ENCODE data around the gene MOB3A.
A peak's percentile ranks its signal among the peaks of the same experiment; 100 is the strongest.
"Not testable (repeated sequence)": the region's sequence is repeated elsewhere in the genome, so short reads cannot be mapped to it uniquely, and the experiment has no call there.

The MOB3A gene

GRCh38 chr19:2108251-2109016, 12.3 kb upstream of the MOB3A start:
- no peak for DNase-seq (ENCODE audit: low spot score)

GRCh38 chr19:2103045-2103707, 7.0 kb upstream of the MOB3A start:
- no peak for DNase-seq (ENCODE audit: low spot score)

- DNase-seq (ENCODE audit: low spot score) = no peak
Observed at GRCh38 chr19:2101417-2102335, 5.5 kb upstream of the MOB3A start.

GRCh38 chr19:2100719-2101061, 4.6 kb upstream of the MOB3A start:
- no peak for DNase-seq (ENCODE audit: low spot score)

- DNase-seq (ENCODE audit: low spot score) = no peak
Observed at GRCh38 chr19:2099937-2100718, 4.0 kb upstream of the MOB3A start.

GRCh38 chr19:2099054-2099501, 3.0 kb upstream of the MOB3A start:
- DNase-seq (ENCODE audit: low spot score) = no peak

- no peak for DNase-seq (ENCODE audit: low spot score)
Observed at GRCh38 chr19:2097886-2098327, 1.8 kb upstream of the MOB3A start.

GRCh38 chr19:2097203-2097885, 1.2 kb upstream of the MOB3A start:
- peak; percentile 75 for DNase-seq (ENCODE audit: low spot score)

GRCh38 chr19:2096480-2097202, 515 bp upstream of the MOB3A start, which contains the start of gene IZUMO4:
Gene IZUMO4 (plus strand): TSS chr19:2096915. CDS start chr19:2096946, 31 bp downstream.
- DNase-seq (ENCODE audit: low spot score) = peak; percentile 96

GRCh38 chr19:2091926-2092525, 4.1 kb downstream of the MOB3A start:
- not testable (repeated sequence) for DNase-seq (ENCODE audit: low spot score)

- no peak for DNase-seq (ENCODE audit: low spot score)
Observed at GRCh38 chr19:2089727-2090053, 6.4 kb downstream of the MOB3A start.

GRCh38 chr19:2089001-2089711, 7.0 kb downstream of the MOB3A start:
- peak; percentile 58 for DNase-seq (ENCODE audit: low spot score)

- peak; percentile 96 for DNase-seq (ENCODE audit: low spot score)
Observed at GRCh38 chr19:2087621-2088100, 8.5 kb downstream of the MOB3A start.

GRCh38 chr19:2086695-2087620, 9.2 kb downstream of the MOB3A start:
- DNase-seq (ENCODE audit: low spot score) = peak; percentile 89

GRCh38 chr19:2084993-2085720, 11.0 kb downstream of the MOB3A start:
- DNase-seq (ENCODE audit: low spot score) = peak; percentile 96

- peak; percentile 78 for DNase-seq (ENCODE audit: low spot score)
Observed at GRCh38 chr19:2083174-2083854, 12.8 kb downstream of the MOB3A start.
